NCI-H1092 (cell line): Measurements from ENCODE around the gene CDK11A.
"Not testable (repeated sequence)": the region's sequence is repeated elsewhere in the genome, so short reads cannot be mapped to it uniquely, and the experiment has no call there.

ENCODE experiments used
- DNase-seq: peaks from one replicate; lab custom pipeline; 2025; lab: John Stamatoyannopoulos, UW

CDK11A gene

DNA sequence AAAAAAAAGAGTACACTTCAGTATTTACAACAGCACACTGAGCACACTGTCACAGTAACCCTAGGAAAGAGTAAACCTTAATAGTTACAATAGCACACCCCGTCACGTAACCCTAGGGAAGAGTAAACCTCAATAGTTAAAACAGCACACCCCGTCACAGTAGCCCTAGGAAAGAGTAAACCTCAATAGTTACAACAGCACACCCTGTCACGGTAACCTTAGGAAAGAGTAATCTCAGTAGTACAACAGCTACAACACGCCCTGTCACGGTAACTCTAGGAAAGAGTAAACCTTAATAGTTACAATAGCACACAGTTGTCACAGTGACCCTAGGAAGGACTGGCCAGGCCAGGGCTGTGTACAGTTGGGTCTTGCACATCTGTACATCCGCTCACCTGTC, 3.0 kb downstream of the CDK11A start:
- no peak for DNase-seq

DNA sequence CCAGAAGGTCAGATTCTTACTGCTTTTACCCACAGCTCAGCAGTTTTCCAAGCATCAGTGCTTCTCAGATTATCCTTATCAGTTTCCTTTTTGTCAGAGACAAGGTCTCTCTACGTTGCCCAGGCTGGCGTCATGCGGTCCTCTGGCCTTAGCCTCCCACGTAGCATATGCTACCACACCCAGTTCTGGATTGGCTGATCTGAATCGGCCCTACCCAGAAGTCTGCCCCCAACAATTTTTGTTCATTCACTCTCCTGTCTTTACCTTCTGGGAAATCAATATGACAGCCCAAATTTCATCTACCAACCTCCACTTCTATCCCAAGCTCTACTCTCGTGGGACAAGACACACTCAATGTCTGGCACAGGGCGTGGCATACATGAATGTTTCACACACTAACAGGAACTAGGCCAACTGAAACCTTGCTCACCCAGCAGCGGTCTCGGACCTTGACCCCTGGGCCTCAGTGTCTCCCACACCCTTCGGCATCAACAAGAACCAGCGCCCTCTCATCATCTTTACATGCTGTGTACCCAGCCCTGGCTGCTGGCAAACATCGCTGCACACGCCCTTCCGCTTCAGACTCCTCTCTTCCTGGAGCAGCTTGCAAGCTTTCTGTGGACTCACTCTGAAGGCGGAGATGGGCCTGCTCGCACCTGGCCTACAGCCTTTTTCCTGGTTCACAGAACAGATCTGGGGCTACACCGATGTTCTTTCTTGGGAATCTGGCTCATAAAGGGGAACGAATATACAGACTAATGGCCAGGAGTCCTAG, 8.9 kb downstream of the CDK11A start:
- not testable (repeated sequence) for DNase-seq

DNA sequence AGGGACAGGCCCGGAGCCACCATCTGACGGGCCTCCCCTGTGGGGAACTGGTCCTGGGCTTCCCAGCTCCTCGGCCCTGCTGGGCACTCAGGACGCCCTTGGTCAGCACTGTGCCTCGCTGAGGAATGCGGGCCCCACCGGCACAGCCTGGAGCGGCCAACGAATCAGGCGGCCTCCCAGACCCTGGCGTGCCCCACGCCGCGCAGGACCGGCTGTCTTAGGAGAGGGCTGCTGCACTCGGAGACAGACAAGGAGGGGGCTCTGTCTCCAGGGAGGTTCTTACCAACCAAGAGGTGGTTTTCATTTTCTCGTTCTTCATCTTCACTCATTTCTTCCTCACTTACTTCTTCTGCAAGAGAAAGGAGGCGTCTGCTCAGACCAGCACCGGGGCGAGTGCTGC, 16.3 kb downstream of the CDK11A start:
- DNase-seq, result not testable (repeated sequence)

DNA sequence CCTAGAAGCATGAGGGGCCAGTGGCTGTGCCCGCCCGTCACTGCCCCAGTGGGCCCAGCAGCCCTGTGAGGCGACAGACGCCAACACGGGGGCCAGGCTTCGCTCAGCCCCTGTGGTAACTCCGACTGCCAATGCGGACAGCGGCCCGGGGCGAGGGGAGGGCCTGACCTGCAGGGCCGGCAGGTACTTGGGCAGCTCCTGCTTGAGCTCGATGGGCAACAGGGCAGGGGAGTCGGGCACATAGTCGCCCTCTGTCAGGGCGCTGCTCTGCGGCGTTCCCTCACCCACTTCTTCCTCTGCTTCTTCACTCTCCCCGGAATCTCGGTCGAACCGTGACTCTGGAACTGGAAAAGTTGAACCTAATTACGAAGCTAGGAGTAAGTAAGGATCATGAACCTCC, 16.9 kb downstream of the CDK11A start:
- DNase-seq, result not testable (repeated sequence)

DNA sequence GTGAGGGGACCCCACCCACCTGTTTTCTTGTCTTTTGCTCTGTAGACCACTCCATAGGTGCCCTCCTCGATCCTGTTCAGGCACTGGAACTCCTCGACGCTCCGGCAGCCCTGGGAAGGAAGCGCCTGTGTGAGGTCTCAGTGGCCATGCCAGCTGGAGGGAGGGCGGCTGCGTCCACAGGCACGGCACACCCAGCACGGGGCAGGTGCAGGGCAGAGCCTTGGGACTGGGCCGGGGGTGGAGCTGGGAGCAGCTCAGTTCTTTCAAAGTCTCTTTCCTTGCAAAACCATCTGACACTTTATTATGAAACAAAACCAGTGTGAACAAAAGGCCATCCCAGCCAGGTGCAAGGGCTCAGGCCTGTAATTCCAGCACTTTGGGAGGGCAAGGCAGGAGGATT, 18.5 kb downstream of the CDK11A start:
- DNase-seq, result not testable (repeated sequence)

DNA sequence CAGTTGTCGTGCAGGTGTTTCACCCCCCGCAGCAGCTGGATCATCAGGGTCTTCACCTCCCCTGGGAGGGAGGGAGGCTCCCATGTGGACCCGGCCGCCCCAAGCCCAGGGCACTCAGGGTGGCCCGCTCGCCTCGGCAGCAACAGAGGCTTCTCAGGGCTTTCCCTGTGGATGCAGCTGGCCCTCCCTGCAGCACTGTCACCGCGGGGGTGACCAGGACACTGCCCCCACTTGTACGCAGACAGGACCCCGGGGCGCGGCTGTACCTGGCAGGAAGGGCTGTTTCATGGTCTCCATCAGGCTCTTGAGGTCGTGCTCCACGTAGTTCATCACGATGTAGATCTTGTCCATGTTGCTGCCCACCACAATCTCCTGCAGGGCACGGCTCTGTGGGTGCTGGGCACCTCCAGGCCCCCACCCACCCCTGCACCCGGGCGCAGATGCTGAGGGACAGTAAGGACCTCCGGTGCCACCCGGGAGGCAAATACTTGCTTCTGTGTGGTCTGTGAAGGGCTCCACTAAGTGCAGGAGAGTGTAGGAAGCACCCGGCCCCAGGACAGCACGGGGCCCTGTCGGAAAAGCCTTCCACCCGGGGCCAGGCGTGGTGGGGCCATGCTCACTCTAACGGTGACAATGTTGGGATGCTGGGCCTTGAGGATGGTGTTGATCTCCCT, 19.7 kb downstream of the CDK11A start:
- not testable (repeated sequence) for DNase-seq

DNA sequence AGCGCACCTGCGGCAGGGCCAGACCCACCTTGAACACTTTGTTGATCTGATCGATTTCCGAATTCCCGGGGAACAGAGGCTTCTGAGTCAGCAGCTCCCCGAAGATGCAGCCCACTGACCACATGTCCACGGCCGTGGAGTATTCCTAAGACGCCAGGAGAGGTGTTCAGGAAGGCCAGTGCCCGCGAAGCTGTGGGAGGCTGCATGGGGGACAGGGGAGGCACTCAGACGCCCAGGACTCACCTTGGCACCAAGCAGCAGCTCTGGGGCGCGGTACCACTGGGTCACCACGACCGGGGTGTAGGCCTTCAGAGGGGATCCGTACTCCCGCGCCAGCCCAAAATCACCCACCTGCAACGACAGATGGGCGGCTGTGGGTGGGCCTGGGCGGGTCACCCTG, 20.4 kb downstream of the CDK11A start:
- no peak for DNase-seq

DNA sequence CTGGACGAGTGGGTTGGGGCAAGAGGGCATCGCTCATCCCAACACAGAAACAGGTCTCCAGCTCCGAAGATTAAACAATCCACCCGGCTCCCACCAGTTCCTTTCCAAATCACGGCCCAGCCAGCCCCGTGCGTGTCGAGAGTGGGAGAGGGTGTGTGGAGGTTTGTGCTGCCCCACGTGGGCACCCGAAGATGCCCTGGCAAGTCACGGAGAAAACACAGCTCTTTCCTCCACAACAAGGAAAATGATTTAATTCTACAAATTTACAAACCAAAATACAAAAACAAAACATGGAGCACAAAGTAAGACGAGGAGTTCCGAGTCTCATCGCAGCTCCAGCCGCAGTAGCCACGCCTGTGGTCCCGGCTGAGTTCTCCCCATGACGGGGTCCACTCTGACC, 21.7 kb downstream of the CDK11A start:
- not testable (repeated sequence) for DNase-seq

DNA sequence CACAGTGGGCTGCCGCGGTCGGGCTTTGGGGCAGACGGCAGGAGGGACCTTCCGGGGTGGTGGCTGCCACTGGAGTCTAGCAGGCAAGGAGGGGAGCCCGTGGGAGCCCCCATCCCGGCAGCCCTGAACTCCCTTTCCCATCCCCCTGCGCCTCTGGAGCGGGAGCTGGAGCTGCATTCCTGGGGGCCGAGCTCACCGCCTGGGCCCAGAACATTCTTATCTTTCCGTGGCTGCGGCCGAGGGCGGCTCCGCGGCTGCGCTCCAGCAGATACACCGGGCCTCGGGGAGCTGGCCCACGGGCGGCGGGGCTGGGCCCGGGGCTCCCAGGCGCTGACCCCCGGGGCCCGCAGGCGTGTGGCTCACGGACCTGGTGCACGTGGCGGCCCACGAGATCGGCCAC, 23.6 kb downstream of the CDK11A start:
- DNase-seq, result not testable (repeated sequence)

DNA sequence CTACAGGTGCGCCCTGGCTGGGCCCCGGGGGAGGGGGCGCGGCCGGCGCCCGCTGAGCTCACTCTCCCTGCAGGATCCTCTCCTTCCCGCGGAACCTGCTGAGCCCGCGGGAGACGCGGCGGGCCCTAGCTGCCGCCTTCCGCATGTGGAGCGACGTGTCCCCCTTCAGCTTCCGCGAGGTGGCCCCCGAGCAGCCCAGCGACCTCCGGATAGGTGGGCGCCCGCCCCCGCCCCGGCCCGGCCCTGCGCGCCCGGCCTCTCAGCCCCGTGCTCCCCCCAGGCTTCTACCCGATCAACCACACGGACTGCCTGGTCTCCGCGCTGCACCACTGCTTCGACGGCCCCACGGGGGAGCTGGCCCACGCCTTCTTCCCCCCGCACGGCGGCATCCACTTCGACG, 24.1 kb downstream of the CDK11A start:
- not testable (repeated sequence) for DNase-seq

DNA sequence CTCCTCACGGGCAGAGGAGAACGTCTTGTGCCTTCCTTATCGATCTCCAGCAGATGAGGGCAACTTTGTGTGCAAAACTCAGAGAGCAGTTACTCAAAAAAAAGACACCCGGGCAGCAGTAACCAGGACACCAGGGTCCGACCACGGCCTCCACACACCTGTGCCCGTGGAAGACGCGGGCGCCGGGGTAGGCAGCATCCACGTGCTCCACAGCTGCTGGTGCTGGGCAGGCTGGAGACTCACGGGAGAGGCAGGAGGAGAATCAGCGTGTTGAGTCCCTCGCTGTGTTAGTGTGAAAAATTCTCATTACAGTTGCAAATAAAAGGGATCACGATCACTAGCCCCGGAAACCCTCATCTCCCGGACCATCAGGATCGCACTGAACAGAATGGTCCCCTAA, 25.1 kb downstream of the CDK11A start:
- not testable (repeated sequence) for DNase-seq

DNA sequence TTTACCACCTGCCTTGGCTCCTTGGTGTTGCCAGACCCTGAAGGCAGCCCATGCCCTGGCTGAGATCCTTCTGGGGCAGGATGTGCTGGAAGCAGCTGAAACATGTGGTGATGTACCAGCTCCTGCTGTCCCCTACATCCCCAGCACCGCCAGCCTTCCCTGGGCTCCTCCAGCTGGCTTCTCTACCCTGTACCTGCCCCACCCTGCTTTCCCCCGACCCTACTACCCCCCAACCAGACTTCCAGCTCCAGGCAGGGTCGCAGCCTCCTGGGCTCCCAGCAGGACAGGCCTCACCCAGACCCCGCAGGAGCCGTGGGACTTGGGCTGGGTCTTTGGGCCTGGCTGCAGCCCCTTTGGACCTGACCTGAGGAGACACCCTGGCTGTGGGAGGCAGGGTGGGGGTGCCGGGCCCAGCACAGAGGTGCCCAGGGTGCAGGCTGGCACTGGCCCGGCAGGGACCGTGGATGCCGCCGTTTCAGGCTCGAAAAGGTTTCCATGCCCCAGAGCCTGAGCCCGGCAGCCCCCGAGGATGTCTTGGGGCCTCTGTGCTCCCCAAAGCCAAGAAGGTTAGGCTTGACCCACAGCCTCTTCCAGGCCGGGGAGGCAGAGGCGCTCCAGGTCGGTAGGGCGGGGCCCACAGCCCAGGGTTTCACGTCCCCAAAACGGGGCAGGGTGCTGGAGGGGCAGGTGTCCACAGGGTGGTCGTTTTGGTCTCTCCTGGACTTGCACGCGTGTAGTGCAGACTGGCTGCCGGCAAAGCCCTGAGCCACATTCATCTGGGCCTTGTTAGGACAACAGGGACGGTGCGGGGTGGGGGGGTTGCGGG, 26.6 kb downstream of the CDK11A start:
- DNase-seq, result not testable (repeated sequence)

DNA sequence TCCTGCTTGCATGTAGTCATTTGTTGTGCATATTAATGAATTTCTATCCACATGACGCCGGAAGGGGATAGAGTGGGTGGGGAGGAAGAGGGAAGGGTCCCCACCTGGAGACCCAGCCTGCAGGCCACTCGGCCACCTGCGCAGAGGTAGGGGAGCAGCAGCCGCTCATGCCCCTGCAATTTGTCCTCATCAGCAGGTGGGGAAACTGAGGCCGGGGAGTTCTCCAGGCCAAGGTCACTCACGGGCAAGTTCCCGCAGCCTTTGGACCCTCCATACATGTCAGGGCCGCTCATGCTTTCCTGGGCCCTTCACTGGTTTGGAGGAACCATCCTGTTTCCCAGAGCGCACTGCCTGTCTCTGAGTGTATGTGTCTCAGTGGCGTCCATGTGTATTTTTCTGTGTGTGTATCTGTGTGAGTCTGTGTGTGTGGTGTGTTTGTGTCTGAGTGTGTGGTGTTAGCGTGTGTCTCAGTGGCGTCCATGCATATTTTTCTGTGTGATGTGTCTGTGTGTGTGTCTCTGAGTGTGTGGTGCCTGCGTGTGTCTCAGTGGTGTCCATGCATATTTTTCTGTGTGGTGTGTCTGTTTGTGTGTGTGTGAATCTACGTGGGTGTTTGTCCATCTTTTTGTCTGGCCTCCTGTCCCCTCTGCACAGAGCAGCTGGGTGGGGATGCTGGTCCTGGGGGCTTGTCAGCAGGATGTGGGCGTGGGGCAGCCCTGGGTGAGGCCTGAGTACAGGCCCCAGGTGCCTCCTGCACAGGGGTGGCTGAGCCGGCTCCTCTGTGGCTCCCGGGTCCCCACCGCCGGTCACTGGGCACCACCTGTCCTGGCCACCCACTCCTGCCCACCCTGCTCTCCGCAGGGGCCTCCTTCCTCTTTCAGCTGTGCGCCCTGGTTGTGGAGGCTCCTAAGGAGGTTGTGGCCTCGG, 27.5 kb downstream of the CDK11A start:
- DNase-seq, result not testable (repeated sequence)

DNA sequence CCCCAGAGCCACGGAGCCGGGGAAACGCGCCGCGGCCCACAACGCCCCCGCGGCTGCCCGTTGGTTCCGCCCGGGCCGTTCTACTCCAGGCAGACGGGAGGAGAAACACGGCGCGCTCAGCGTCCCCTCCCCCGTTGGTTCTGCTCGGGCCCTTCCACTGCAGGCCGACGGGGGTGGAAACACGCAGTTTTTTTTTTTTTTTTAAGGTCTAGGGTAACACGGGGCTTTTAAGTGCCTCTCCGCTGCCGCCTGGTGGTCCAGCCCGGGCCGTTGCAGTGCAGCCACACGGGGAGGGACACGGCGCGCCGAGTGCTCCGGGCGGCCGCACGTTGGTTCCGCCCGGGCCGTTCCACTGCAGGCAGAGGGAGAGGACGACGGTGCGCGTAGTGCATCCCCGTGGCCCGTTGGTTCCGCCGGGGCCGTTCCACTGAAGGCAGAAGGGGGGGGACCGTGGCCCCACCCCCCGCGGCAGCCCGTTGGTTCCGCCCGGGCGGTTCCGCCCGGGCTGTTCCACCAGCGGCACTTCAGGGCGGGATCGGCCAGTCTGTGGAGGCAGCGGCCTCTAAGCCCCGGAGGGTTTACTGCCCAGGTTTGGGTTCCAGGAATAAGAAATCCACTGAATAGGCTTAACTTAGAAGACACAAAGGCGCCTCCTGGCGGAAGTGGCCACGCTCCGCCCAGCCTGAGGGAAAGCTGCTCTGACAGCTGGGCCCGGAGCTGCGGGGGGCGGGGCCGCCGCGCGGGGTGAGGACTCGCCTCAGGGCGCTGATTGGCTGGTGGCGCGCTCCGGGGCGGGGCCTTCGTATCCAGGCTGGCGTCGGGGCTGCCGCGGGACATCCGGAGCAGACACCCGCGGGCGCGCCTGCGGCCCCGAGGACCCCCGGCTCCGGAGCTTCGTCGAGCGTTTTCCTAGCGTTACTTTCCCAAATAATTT, 31.2 kb downstream of the CDK11A start, which contains the start of gene SLC35E2B:
Gene SLC35E2B, minus strand, starts transcription at position 82 of the 934 bp plus-strand sequence. CDS start 16,096 bp downstream, outside the sequence.
- peak; percentile 56 for DNase-seq

DNA sequence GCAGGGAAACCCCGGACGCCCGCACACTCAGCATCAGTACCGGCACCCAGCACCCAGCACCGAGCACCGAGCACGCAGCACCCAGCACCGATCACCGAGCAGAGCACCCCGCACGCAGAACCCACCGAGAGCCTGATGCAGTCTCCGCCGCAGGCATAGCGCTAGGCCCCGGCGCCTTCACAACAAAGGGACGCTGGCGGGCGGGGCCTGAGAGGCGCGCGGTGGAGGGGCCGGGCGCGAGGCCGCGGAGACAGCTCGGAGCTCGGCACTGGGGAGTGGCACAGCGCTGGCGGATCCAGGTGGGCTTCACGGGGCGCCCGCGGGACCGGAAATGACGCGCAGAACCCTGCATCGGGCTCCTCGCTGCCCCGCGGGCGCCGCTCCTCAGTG, 31.8 kb downstream of the CDK11A start:
- peak; percentile 1 for DNase-seq

DNA sequence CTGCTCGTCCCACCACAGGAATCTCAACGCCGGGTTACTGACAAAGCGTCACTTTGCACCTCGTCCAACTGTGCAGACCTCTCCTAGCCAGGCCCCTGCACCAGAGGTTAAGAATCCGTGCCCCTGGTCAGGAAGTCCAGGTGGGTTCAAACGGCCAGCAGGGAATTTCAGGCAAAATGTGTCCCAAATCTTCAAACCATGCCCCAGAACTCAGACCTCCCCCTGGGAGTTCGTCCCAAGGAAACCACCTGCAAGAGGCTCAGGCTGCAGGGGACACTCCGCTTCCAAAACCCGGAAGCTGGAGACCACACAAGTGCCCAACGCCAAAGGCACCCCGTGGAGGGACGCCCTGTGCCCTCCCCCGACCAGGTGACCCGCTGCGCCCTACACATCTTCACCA, 32.7 kb downstream of the CDK11A start:
- not testable (repeated sequence) for DNase-seq

DNA sequence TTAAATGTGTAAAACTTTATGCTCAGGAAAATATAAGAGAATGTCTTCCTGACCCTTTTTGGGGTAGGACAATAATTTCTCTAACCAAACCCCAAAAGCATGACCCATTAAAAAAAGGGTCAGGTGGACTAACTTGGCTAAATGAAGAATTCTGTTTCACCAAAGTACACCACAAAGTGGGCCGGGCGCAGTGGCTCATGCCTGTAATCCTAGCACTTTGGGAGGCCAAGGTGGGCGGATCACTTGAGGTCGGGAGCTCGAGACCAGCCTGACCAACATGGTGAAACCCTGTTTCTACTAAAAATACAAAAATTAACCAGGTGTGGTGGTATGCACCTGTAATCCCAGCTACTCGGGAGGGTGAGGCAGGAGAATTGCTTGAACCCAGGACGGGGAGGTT, 34.6 kb downstream of the CDK11A start:
- not testable (repeated sequence) for DNase-seq

DNA sequence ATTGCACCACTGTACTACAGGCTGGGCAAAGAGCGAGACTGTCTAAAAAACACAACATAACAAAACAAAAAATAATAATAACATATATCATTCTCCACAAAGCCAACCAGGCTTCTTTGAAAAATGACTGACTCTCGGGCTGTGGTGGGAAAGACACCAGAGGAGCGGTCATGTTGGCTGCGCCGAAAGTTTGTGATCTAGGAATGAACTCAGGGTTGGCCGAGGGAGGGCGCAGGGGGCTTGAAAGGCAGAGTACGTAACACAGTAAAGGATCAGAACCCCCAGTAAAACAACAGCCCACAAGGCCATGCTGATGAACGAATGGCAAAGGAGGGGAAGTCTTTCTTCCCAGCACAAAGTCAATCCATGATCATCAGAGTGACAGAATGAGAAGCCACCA, 36.3 kb downstream of the CDK11A start:
- DNase-seq, result no peak

DNA sequence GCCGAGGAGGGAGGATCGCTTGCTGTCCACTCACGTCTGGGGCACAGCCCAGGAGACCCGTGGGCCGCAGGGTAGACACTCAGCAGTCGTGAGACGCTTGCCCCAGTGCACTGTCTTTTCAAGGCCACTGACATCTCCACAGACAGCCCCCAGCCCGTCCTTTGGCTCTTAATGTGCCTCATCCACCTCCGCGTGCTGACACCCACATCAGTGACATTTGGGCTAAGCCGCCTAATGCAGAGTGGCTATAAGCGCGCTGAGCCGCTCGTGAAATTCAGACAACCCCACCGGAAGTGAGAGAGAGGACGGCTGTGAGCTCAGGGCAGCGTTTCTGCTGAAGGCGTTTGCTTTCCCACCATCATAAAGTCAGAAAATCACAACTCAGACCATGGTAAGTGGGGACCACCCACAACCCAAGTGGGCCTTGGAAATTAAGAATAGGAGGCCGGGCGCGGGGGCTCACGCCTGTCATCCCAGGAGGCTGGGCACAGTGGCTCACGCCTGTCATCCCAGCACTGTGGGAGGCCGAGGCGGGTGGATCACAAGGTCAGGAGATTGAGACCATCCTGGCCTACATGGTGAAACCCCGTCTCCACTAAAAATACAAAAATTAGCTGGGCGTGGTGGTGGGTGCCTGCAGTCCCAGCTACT, 40.0 kb downstream of the CDK11A start:
- DNase-seq, result no peak
